ENCODE measurements around the gene IL18R1.

DNA sequence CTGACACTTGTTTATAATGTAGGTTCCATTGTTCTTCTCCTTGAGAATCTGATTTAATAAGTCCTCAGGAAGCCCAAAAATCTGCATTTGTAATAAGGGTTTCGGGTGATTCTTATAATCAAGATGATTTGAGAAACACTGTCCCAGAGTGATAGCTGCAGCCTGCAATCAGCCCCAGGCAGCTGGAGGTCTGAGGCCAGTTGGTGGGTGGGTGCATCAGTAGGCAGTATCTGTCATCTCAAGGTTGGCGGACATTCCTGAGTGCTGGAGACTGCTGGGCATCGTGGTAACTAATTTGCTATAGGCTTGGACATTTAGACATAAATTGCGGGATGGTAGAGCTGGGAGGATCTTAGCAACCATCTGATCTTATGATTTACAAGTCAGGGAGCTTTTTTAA is 64.7 kb downstream of the IL18R1 start:
- TF ChIP-seq, protein P1, sequence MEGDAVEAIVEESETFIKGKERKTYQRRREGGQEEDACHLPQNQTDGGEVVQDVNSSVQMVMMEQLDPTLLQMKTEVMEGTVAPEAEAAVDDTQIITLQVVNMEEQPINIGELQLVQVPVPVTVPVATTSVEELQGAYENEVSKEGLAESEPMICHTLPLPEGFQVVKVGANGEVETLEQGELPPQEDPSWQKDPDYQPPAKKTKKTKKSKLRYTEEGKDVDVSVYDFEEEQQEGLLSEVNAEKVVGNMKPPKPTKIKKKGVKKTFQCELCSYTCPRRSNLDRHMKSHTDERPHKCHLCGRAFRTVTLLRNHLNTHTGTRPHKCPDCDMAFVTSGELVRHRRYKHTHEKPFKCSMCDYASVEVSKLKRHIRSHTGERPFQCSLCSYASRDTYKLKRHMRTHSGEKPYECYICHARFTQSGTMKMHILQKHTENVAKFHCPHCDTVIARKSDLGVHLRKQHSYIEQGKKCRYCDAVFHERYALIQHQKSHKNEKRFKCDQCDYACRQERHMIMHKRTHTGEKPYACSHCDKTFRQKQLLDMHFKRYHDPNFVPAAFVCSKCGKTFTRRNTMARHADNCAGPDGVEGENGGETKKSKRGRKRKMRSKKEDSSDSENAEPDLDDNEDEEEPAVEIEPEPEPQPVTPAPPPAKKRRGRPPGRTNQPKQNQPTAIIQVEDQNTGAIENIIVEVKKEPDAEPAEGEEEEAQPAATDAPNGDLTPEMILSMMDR (IDR thresholded peaks at IDR 0.05; ENCODE audit: low read depth, low read length, missing input control), result no peak
- TF ChIP-seq JUND (IDR thresholded peaks at IDR 0.05), result no peak
- TF ChIP-seq HNF4A (conservative IDR thresholded peaks at IDR 0.05), result no peak
- TF ChIP-seq, protein P2, sequence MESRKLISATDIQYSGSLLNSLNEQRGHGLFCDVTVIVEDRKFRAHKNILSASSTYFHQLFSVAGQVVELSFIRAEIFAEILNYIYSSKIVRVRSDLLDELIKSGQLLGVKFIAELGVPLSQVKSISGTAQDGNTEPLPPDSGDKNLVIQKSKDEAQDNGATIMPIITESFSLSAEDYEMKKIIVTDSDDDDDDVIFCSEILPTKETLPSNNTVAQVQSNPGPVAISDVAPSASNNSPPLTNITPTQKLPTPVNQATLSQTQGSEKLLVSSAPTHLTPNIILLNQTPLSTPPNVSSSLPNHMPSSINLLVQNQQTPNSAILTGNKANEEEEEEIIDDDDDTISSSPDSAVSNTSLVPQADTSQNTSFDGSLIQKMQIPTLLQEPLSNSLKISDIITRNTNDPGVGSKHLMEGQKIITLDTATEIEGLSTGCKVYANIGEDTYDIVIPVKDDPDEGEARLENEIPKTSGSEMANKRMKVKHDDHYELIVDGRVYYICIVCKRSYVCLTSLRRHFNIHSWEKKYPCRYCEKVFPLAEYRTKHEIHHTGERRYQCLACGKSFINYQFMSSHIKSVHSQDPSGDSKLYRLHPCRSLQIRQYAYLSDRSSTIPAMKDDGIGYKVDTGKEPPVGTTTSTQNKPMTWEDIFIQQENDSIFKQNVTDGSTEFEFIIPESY (IDR thresholded peaks at IDR 0.05), result no peak
- TF ChIP-seq EGR1 (IDR thresholded peaks at IDR 0.05; ENCODE audit: low read depth in 2 of 2), result no peak
- no peak for TF ChIP-seq YY1 (IDR thresholded peaks at IDR 0.05)
